Measurements from ENCODE around the gene C1orf122. TPM values are rescaled to one million over a fixed set of nuclear protein-coding genes. Genes with fewer than 3 reads are reported as not detected.

The C1orf122 gene
- total RNA-seq, 1 experiment from 2014 or later = 72.5 TPM

- ChIA-PET CTCF (no interaction called here), POLR2A (ENCODE audit: unreplicated experiment) (no interaction called here)
- H3K27ac ChIP-seq (ENCODE audit: low read length) = no peak overlapping the region
- ATAC-seq = no peak
- H3F3A ChIP-seq (ENCODE audit: low read length, unreplicated experiment) = no peaks in the 10 kb centered on the region
- H3K4me1 ChIP-seq (ENCODE audit: insufficient read depth, low read length) = peaks cover 15% of the 10 kb centered on the region
- no peak overlapping the region for H3K4me3 ChIP-seq (ENCODE audit: low read length)
- no peaks in the 10 kb centered on the region for H3K27me3 ChIP-seq (ENCODE audit: low read length)
- no peak overlapping the region for H3K4me2 ChIP-seq (ENCODE audit: low read length)
- no peaks in the 10 kb centered on the region for H3K9me3 ChIP-seq (ENCODE audit: low read length)
- peaks cover 14% of the 10 kb centered on the region; the same call in 1 of the 2 replicates for H3K36me3 ChIP-seq (ENCODE audit: low read depth, low read length)
- 0 out of 2 replicates have a peak, but pooled peaks cover 4% of the 10 kb centered on the region for H4K20me1 ChIP-seq (ENCODE audit: low read length)
- H3K9me2 ChIP-seq (replicated peaks; ENCODE audit: low read length) = no peaks in the 10 kb centered on the region
- no peak for DNase-seq
- no peak overlapping the region for H2AFZ ChIP-seq (ENCODE audit: low read length)
- BruUV-seq (replicated peaks) = no TSS peak
- H3K9ac ChIP-seq (ENCODE audit: low read length) = no peak overlapping the region
- no peak for TF ChIP-seq CTCF (conservative IDR thresholded peaks at IDR 0.05; ENCODE audit: low read depth, low read length)
- no peak for TF ChIP-seq EZH2phosphoT487 (IDR thresholded peaks at IDR 0.05; ENCODE audit: borderline replicate concordance, low read length)
- no peak for TF ChIP-seq EZH2 (IDR thresholded peaks at IDR 0.05; ENCODE audit: low read length, unreplicated experiment)
- intact Hi-C loops (cut with micrococcal nuclease) = no loop called here
- peaks cover 21% of the 10 kb centered on the region for H3K79me2 ChIP-seq (ENCODE audit: low read length)
These were observed 9.7 kb upstream of the C1orf122 start for GRCh38 chr1:37797750-37798345.

GRCh38 chr1:37802439-37802838, 5.2 kb upstream of the C1orf122 start:
- no TSS peak for BruUV-seq (replicated peaks)
- no peaks in the 10 kb centered on the region for H3K9me2 ChIP-seq (replicated peaks; ENCODE audit: low read length)
- no peaks in the 10 kb centered on the region for H3K27me3 ChIP-seq (ENCODE audit: low read length)
- H3K4me2 ChIP-seq (ENCODE audit: low read length) = no peak overlapping the region
- peaks cover 31% of the 10 kb centered on the region for H4K20me1 ChIP-seq (ENCODE audit: low read length)
- peaks cover 6% of the 10 kb centered on the region for H3K4me1 ChIP-seq (ENCODE audit: insufficient read depth, low read length)
- H3K4me3 ChIP-seq (ENCODE audit: low read length) = no peak overlapping the region
- ChIA-PET POLR2A (ENCODE audit: unreplicated experiment) (no interaction called here), CTCF (no interaction called here)
- H3K9ac ChIP-seq (ENCODE audit: low read length) = no peak overlapping the region
- no peak overlapping the region for H2AFZ ChIP-seq (ENCODE audit: low read length)
- H3K79me2 ChIP-seq (ENCODE audit: low read length) = peaks cover 34% of the 10 kb centered on the region
- no peaks in the 10 kb centered on the region for H3F3A ChIP-seq (ENCODE audit: low read length, unreplicated experiment)
- H3K36me3 ChIP-seq (ENCODE audit: low read depth, low read length) = peaks cover 48% of the 10 kb centered on the region
- ATAC-seq (no peak), DNase-seq (no peak)
- no peak for TF ChIP-seq CTCF (conservative IDR thresholded peaks at IDR 0.05; ENCODE audit: low read depth, low read length)
- no peak for TF ChIP-seq EZH2phosphoT487 (IDR thresholded peaks at IDR 0.05; ENCODE audit: borderline replicate concordance, low read length)
- no peak for TF ChIP-seq EZH2 (IDR thresholded peaks at IDR 0.05; ENCODE audit: low read length, unreplicated experiment)
- H3K27ac ChIP-seq (ENCODE audit: low read length) = no peak overlapping the region
- no peaks in the 10 kb centered on the region for H3K9me3 ChIP-seq (ENCODE audit: low read length)
- intact Hi-C loops (cut with micrococcal nuclease) = no loop called here

GRCh38 chr1:37807220-37807554, 403 bp upstream of the C1orf122 start:
- Histone ChIP-seq H4K20me1 (ENCODE audit: low read length) (peaks cover 31% of the 10 kb centered on the region), H3K9me2 (replicated peaks; ENCODE audit: low read length) (no peaks in the 10 kb centered on the region), H3K79me2 (ENCODE audit: low read length) (peaks cover 49% of the 10 kb centered on the region), H3K4me1 (ENCODE audit: insufficient read depth, low read length) (peaks cover 27% of the 10 kb centered on the region), H3K27me3 (ENCODE audit: low read length) (no peaks in the 10 kb centered on the region), H3K27ac (ENCODE audit: low read length) (0 out of 2 replicates have a peak overlapping the region, but pooled peaks have one; percentile 21), H3K4me3 (ENCODE audit: low read length) (peak overlapping the region; percentile 81), H3K9ac (ENCODE audit: low read length) (peak overlapping the region; percentile 80), H3F3A (ENCODE audit: low read length, unreplicated experiment) (no peaks in the 10 kb centered on the region), H3K36me3 (ENCODE audit: low read depth, low read length) (peaks cover 45% of the 10 kb centered on the region), H2AFZ (ENCODE audit: low read length) (no peak overlapping the region), H3K4me2 (ENCODE audit: low read length) (peak overlapping the region; percentile 94), H3K9me3 (ENCODE audit: low read length) (no peaks in the 10 kb centered on the region)
- intact Hi-C loops (cut with micrococcal nuclease) = no loop called here
- ChIA-PET CTCF (interaction anchor here (1.5 kb wide), 1 partner anchor 53 kb away, joined by 27 read pairs; the partner anchor contains the start of gene MTF1), POLR2A (ENCODE audit: unreplicated experiment) (interaction anchor here (0.6 to 0.8 kb wide), 2 partner anchors 52 to 1375 kb away, joined by 3 to 5 read pairs; partner anchors contain the start of gene MTF1)
- TF ChIP-seq EZH2phosphoT487 (IDR thresholded peaks at IDR 0.05; ENCODE audit: borderline replicate concordance, low read length) (no peak), CTCF (conservative IDR thresholded peaks at IDR 0.05; ENCODE audit: low read depth, low read length) (no peak), EZH2 (IDR thresholded peaks at IDR 0.05; ENCODE audit: low read length, unreplicated experiment) (no peak)
- ATAC-seq (no peak), DNase-seq (no peak)
- TSS peak; percentile 34 for BruUV-seq (replicated peaks)

Data from PC-3 (cell line).